Motor neuron (in vitro differentiated cells): Measurements from ENCODE around the gene SLC22A12. TPM values are rescaled to one million over a fixed set of nuclear protein-coding genes. Genes with fewer than 3 reads are reported as not detected.
A peak's percentile ranks its signal among the peaks of the same experiment; 100 is the strongest.
"Not testable (repeated sequence)": the region's sequence is repeated elsewhere in the genome, so short reads cannot be mapped to it uniquely, and the experiment has no call there.

ENCODE experiments used
- ATAC-seq, 8 experiments: fragments of 200-7000 bp; cut with Tn5 transposase; replicated peaks in 6 of 8; 2 replicates each; pipeline ENCODE4 v1.8.0; 2021; ENCODE audit warnings: mild to moderate bottlenecking in 8 of 8, moderate library complexity in 8 of 8
- H3K27ac ChIP-seq, 2 donors: fragments of 250-450 bp; sonication (Bioruptor Pico); 2 replicates each; pipeline ENCODE4 v1.9.0; 2021; ENCODE audit warnings: antibody characterized with exemption in 2 of 2, mild to moderate bottlenecking in 2 of 2, moderate library complexity in 1 of 2
- H3K4me1 ChIP-seq, 2 donors: fragments of 250-450 bp; sonication (Bioruptor Pico); replicated peaks in 1 of 2; 2 replicates each; pipeline ENCODE4 v1.6.1; 2021; ENCODE audit warnings: antibody characterized with exemption in 2 of 2, mild to moderate bottlenecking in 2 of 2, moderate library complexity in 1 of 2
- H3K4me3 ChIP-seq, 5 donors: fragments of 250-450 bp; sonication (Bioruptor Pico); 2 replicates each; pipeline ENCODE4 v1.9.0; 2021; ENCODE audit warnings: antibody characterized with exemption in 5 of 5, mild to moderate bottlenecking in 5 of 5, moderate library complexity in 4 of 5
- WGBS, 10 experiments: fragments of 450-650 bp; shearing (Covaris generic); methylation state at CpG; one replicate each; pipeline ENCODE4 v1.0.0; 2022; 5-methylcytosine and 5-hydroxymethylcytosine counted together
- in situ Hi-C, 9 experiments: fragments of 400-800 bp; cut with MboI; loops; one replicate each; pipeline ENCODE4 v1.15.0; 2021; ENCODE audit warnings: low sequenced_read_pairs in 9 of 9, low pct_unique_long_range_greater_than_20kb in 2 of 9; ENCODE audit not compliant: unreplicated experiment in 9 of 9
- total RNA-seq, 8 experiments: library from RNA; unstranded; fragments of 300-600 nt; gene quantifications; 2 replicates each; pipeline versions ENCODE4 v1.2.3 to v1.2.4, GENCODE V29; 2022

Gene SLC22A12
- total RNA-seq, 8 experiments from 2014 or later = 0.05 to 0.62 (median 0.22) TPM; not detected in 4

GRCh38 chr11:64595922-64596321 is 4.9 kb downstream of the SLC22A12 start:
- H3K27ac ChIP-seq, H3K4me3 ChIP-seq, H3K4me1 ChIP-seq, ATAC-seq, in situ Hi-C loops: not testable (repeated sequence)
- 0 to 65% (median 22%) methylated on average over 1 of the region's 1 CpG; no CpG with 5 or more reads in 1 of the 10 experiments for WGBS, 10 experiments

- ATAC-seq = no peak
- 20 to 93% (median 52%) methylated on average over 1 to 5 of the region's 13 CpGs; no CpG with 5 or more reads in 6 of the 10 experiments for WGBS, 10 experiments
- in situ Hi-C loops = no loop called here
- Histone ChIP-seq H3K4me3 (no peak overlapping the region), H3K4me1 (peaks cover 0 to under 1% of the 10 kb centered on the region in 2 donors), H3K27ac (no peak overlapping the region)
Observed at GRCh38 chr11:64597671-64598101, 6.7 kb downstream of the SLC22A12 start.

GRCh38 chr11:64598106-64598796 is 7.2 kb downstream of the SLC22A12 start:
- no peak for ATAC-seq
- H3K4me1 ChIP-seq = peaks cover 0 to 5% of the 10 kb centered on the region in 2 donors
- H3K27ac ChIP-seq = no peak overlapping the region
- in situ Hi-C loops = no loop called here
- no peak overlapping the region for H3K4me3 ChIP-seq
- WGBS, 10 experiments = 10 to 66% (median 60%) methylated on average over 1 to 4 of the region's 12 CpGs; no CpG with 5 or more reads in 7 of the 10 experiments

- WGBS, 10 experiments = 0 to 100% (median 30%) methylated on average over 1 to 4 of the region's 23 CpGs; no CpG with 5 or more reads in 5 of the 10 experiments
- in situ Hi-C loops = no loop called here
- Histone ChIP-seq H3K4me1 (peaks cover 0 to 5% of the 10 kb centered on the region in 2 donors), H3K27ac (no peak overlapping the region), H3K4me3 (no peak overlapping the region)
- ATAC-seq = peak in 1 of 8 experiments; percentile 8
Observed at GRCh38 chr11:64598797-64599697, 8.0 kb downstream of the SLC22A12 start.

GRCh38 chr11:64599698-64600211 is 8.7 kb downstream of the SLC22A12 start:
- no peak overlapping the region for H3K27ac ChIP-seq
- no peak overlapping the region for H3K4me3 ChIP-seq
- in situ Hi-C loops = no loop called here
- 19 to 100% (median 80%) methylated on average over 1 to 6 of the region's 17 CpGs; no CpG with 5 or more reads in 5 of the 10 experiments for WGBS, 10 experiments
- peaks cover 0 to 5% of the 10 kb centered on the region in 2 donors for H3K4me1 ChIP-seq
- ATAC-seq = peak in 1 of 8 experiments; percentile 2

GRCh38 chr11:64600281-64600992 is 9.4 kb downstream of the SLC22A12 start:
- ATAC-seq = peak in 1 of 8 experiments; percentile 11
- Histone ChIP-seq H3K4me1 (peaks cover 0 to 9% of the 10 kb centered on the region in 2 donors), H3K4me3 (no peak overlapping the region), H3K27ac (no peak overlapping the region)
- WGBS, 10 experiments = 100% methylated on average over 1 to 3 of the region's 19 CpGs; no CpG with 5 or more reads in 8 of the 10 experiments
- in situ Hi-C loops = no loop called here

- 60 to 100% (median 80%) methylated on average over 1 to 2 of the region's 12 CpGs; no CpG with 5 or more reads in 7 of the 10 experiments for WGBS, 10 experiments
- Histone ChIP-seq H3K4me1 (peaks cover 0 to 9% of the 10 kb centered on the region in 2 donors), H3K27ac (no peak overlapping the region), H3K4me3 (no peak overlapping the region)
- no peak for ATAC-seq
- in situ Hi-C loops = no loop called here
Observed at GRCh38 chr11:64601605-64602465, 10.8 kb downstream of the SLC22A12 start.

- H3K4me3 ChIP-seq = no peak overlapping the region
- in situ Hi-C loops = no loop called here
- H3K4me1 ChIP-seq = peaks cover 0 to 9% of the 10 kb centered on the region in 2 donors
- WGBS, 10 experiments = 87 to 100% (median 100%) methylated on average over 1 to 4 of the region's 10 CpGs; no CpG with 5 or more reads in 5 of the 10 experiments
- H3K27ac ChIP-seq = no peak overlapping the region
- ATAC-seq = no peak
Observed at GRCh38 chr11:64602466-64603070, 11.5 kb downstream of the SLC22A12 start.

GRCh38 chr11:64603411-64604110 is 12.5 kb downstream of the SLC22A12 start:
- ATAC-seq = no peak
- in situ Hi-C loops = no loop called here
- Histone ChIP-seq H3K4me3 (no peak overlapping the region), H3K4me1 (peaks cover 0 to 9% of the 10 kb centered on the region in 2 donors), H3K27ac (no peak overlapping the region)
- WGBS, 10 experiments = 42 to 100% (median 86%) methylated on average over 1 to 5 of the region's 10 CpGs; no CpG with 5 or more reads in 6 of the 10 experiments

- WGBS, 10 experiments = 39 to 100% (median 75%) methylated on average over 1 to 4 of the region's 7 CpGs; no CpG with 5 or more reads in 5 of the 10 experiments
- H3K4me1 ChIP-seq = peaks cover 0 to 9% of the 10 kb centered on the region in 2 donors
- in situ Hi-C loops = no loop called here
- peak in 2 of 8 experiments; percentile 23 to 58 for ATAC-seq
- H3K4me3 ChIP-seq = no peak overlapping the region
- peak overlapping the region in 1 of 2 donors; percentile 47 for H3K27ac ChIP-seq
Observed at GRCh38 chr11:64604458-64605243, 13.6 kb downstream of the SLC22A12 start.
